IMR-90 (cell line): ENCODE measurements around the gene PDS5A. TPM values are rescaled to one million over a fixed set of nuclear protein-coding genes. Genes with fewer than 3 reads are reported as not detected.
"Not testable (repeated sequence)": the region's sequence is repeated elsewhere in the genome, so short reads cannot be mapped to it uniquely, and the experiment has no call there.

Experiments
- ATAC-seq: fragments of 200-7000 bp; cut with Tn5 transposase; 2 replicates; pipeline ENCODE4 v1.9.1; 2020; ENCODE audit warnings: low read depth, mild to moderate bottlenecking, moderate library complexity
- BruUV-seq: library from RNA; stranded (reverse); fragments of 400-500 nt; replicated peaks from 2 replicates; lab custom pipeline; 2021; lab: Mats Ljungman, UMichigan
- CTCF ChIA-PET: fragments of 300-600 bp; formaldehyde crosslinking; extraction: SDS; loops from one replicate; lab custom pipeline; 2021; ENCODE audit warnings: antibody characterized with exemption; lab: Yijun Ruan, JAX
- POLR2A ChIA-PET: fragments of 300-600 bp; sonication (Branson Sonifier 250); formaldehyde crosslinking; loops from one replicate; lab custom pipeline; 2022; ENCODE audit warnings: antibody characterized with exemption; ENCODE audit not compliant: unreplicated experiment; lab: Charles Lee
- DNase-seq: peaks from one replicate; pipeline ENCODE4 v3.0.0; 2013
- H2AFZ ChIP-seq: replicated peaks from 2 replicates; pipeline ENCODE3; 2013; ENCODE audit warnings: low read length, mild to moderate bottlenecking; ENCODE audit not compliant: poor library complexity
- H2AK5ac ChIP-seq: 2 replicates; pipeline ENCODE4 v1.6.1; 2013; ENCODE audit warnings: low read depth, low read length, inconsistent platforms
- H2AK9ac ChIP-seq: replicated peaks from 2 replicates; pipeline ENCODE3; 2013; ENCODE audit warnings: mild to moderate bottlenecking, low read depth, low read length, moderate library complexity; ENCODE audit not compliant: poor library complexity
- H2BK120ac ChIP-seq: 2 replicates; pipeline ENCODE4 v1.6.1; 2013; ENCODE audit warnings: low read depth, low read length, inconsistent platforms
- H2BK15ac ChIP-seq: 3 replicates; pipeline ENCODE4 v1.6.1; 2013; ENCODE audit warnings: low read depth, low read length, inconsistent platforms
- H2BK20ac ChIP-seq: 2 replicates; pipeline ENCODE4 v1.6.1; 2013; ENCODE audit warnings: low read depth, mild to moderate bottlenecking, inconsistent platforms, low read length, moderate library complexity
- H2BK5ac ChIP-seq: 2 replicates; pipeline ENCODE4 v1.6.1; 2013; ENCODE audit warnings: mild to moderate bottlenecking, low read depth, low read length, inconsistent platforms; ENCODE audit not compliant: poor library complexity, severe bottlenecking
- H3K14ac ChIP-seq: replicated peaks from 2 replicates; pipeline ENCODE4 v1.6.1; 2013; ENCODE audit warnings: low read depth, low read length, inconsistent platforms
- H3K18ac ChIP-seq: 2 replicates; pipeline ENCODE4 v1.6.1; 2013; ENCODE audit warnings: low read depth, low read length, control low read depth
- H3K23ac ChIP-seq: 2 replicates; pipeline ENCODE4 v1.6.1; 2013; ENCODE audit warnings: low read depth, low read length, inconsistent platforms
- H3K27ac ChIP-seq: 2 replicates; pipeline ENCODE4 v1.5.1; 2013; ENCODE audit warnings: mild to moderate bottlenecking, control low read depth, low read length; ENCODE audit not compliant: insufficient read depth
- H3K27me3 ChIP-seq: 2 replicates; pipeline ENCODE4 v1.6.1; 2013; ENCODE audit warnings: low read length; ENCODE audit not compliant: control insufficient read depth, insufficient read depth
- H3K36me3 ChIP-seq: 2 replicates; pipeline ENCODE4 v1.6.1; 2013; ENCODE audit warnings: low read length, mixed read lengths; ENCODE audit not compliant: control insufficient read depth, insufficient read depth
- H3K4ac ChIP-seq: 2 replicates; pipeline ENCODE4 v1.6.1; 2013; ENCODE audit warnings: low read depth, low read length, inconsistent platforms
- H3K4me1 ChIP-seq: 2 replicates; pipeline ENCODE4 v1.6.1; 2013; ENCODE audit warnings: low read length, mixed read lengths; ENCODE audit not compliant: control insufficient read depth, insufficient read depth
- H3K4me2 ChIP-seq: 2 replicates; pipeline ENCODE4 v1.6.1; 2013; ENCODE audit warnings: low read depth, mild to moderate bottlenecking, control low read depth, low read length, moderate library complexity
- H3K4me3 ChIP-seq: 2 replicates; pipeline ENCODE4 v1.5.1; 2013; ENCODE audit warnings: low read depth, mild to moderate bottlenecking, control low read depth, low read length, moderate library complexity; ENCODE audit not compliant: insufficient read depth
- H3K56ac ChIP-seq: 2 replicates; pipeline ENCODE4 v1.6.1; 2013; ENCODE audit warnings: low read length, inconsistent platforms; ENCODE audit not compliant: insufficient read depth; ENCODE audit errors: extremely low read depth
- H3K79me1 ChIP-seq, 2 experiments: 2 replicates each; pipeline ENCODE4 v1.6.1; 2013; ENCODE audit warnings: low read length in 2 of 2, inconsistent platforms in 1 of 2, low read depth in 1 of 2
- H3K9ac ChIP-seq: 2 replicates; pipeline ENCODE4 v1.6.1; 2013; ENCODE audit warnings: low read depth, low read length, control low read depth
- H3K9me1 ChIP-seq: 2 replicates; pipeline ENCODE4 v1.6.1; 2013; ENCODE audit warnings: low read length, inconsistent platforms; ENCODE audit not compliant: insufficient read depth
- H3K9me3 ChIP-seq: 2 replicates; pipeline ENCODE4 v1.6.1; 2013; ENCODE audit warnings: low read length; ENCODE audit not compliant: control insufficient read depth, insufficient read depth
- H4K20me1 ChIP-seq: 2 replicates; pipeline ENCODE4 v1.6.1; 2013; ENCODE audit warnings: low read length, inconsistent platforms; ENCODE audit not compliant: insufficient read depth
- H4K5ac ChIP-seq: 2 replicates; pipeline ENCODE4 v1.6.1; 2013; ENCODE audit warnings: mild to moderate bottlenecking, low read depth, low read length, control low read depth
- H4K8ac ChIP-seq, 2 experiments: 2 replicates each; pipeline ENCODE4 v1.6.1; 2013; ENCODE audit warnings: low read depth in 2 of 2, low read length in 2 of 2, control low read depth in 1 of 2, inconsistent platforms in 1 of 2
- H4K91ac ChIP-seq: 2 replicates; pipeline ENCODE4 v1.6.1; 2013; ENCODE audit warnings: low read depth, low read length, inconsistent platforms; ENCODE audit not compliant: insufficient read depth
- WGBS, 2 experiments: methylation state at CpG; one replicate each; pipeline versions ENCODE4 v1.1.5 to v1.1.7; 2013; ENCODE audit warnings: missing lambda C conversion rate in 2 of 2; ENCODE audit not compliant: insufficient read length in 1 of 2; ENCODE audit errors: extremely low coverage in 2 of 2; 5-methylcytosine and 5-hydroxymethylcytosine counted together
- dilution Hi-C: fragments of 300-500 bp; cut with HindIII; formaldehyde crosslinking; loops from one replicate; pipeline ENCODE4 v1.14.3; 2018; ENCODE audit warnings: low sequenced_read_pairs; ENCODE audit not compliant: unreplicated experiment
- in situ Hi-C: fragments of 300-500 bp; cut with MboI; formaldehyde crosslinking; loops from 3 replicates; pipeline ENCODE4 v1.14.3; 2019; ENCODE audit warnings: low sequenced_read_pairs, inconsistent platforms, mixed read lengths
- intact Hi-C: fragments of 100-400 bp; cut with micrococcal nuclease; formaldehyde crosslinking; loops from 2 replicates; pipeline ENCODE4 v1.10.0; 2022
- polyA plus RNA-seq, 3 experiments: library from polyadenylated mRNA; depleted of rRNA; stranded (reverse); fragments of >200 nt; gene quantifications; 2 replicates each; pipeline ENCODE4 v1.2.3, GENCODE V29; 2012; ENCODE audit warnings: low replicate concordance in 1 of 3
- total RNA-seq: library from RNA; depleted of rRNA; stranded (reverse); fragments of >200 nt; gene quantifications from 2 replicates; pipeline ENCODE4 v1.2.3, GENCODE V29; 2012

The PDS5A gene
- total and polyA plus RNA-seq, 2 of the 4 experiments (the other 2 are of a cell fraction) = 16.3 to 33.5 TPM

GRCh38 chr4:39905019-39905418 lies 72.7 kb downstream of the PDS5A start:
- H2BK5ac ChIP-seq, H3K27me3 ChIP-seq, H3K4me3 ChIP-seq, POLR2A ChIA-PET, H3K56ac ChIP-seq, H3K9me1 ChIP-seq, H3K4ac ChIP-seq, H3K18ac ChIP-seq, H3K23ac ChIP-seq, H2AK9ac ChIP-seq, H3K4me2 ChIP-seq, ATAC-seq, H2AK5ac ChIP-seq, in situ Hi-C loops, H4K8ac ChIP-seq, CTCF ChIA-PET, H4K91ac ChIP-seq, dilution Hi-C loops, H3K4me1 ChIP-seq, H2BK120ac ChIP-seq, H3K9ac ChIP-seq, H4K5ac ChIP-seq, H2BK20ac ChIP-seq, H2AFZ ChIP-seq, H3K14ac ChIP-seq, H3K9me3 ChIP-seq, BruUV-seq, H2BK15ac ChIP-seq, H3K27ac ChIP-seq, H4K20me1 ChIP-seq: not testable (repeated sequence)
- peaks cover 12% of the 10 kb centered on the region for H3K36me3 ChIP-seq
- WGBS, 2 experiments = 100% methylated on average over 3 of the region's 6 CpGs; no CpG with 5 or more reads in 1 of the 2 experiments
- DNase-seq = peak; percentile 19
- peaks cover 7 to 27% of the 10 kb centered on the region in 2 experiments; a peak in 3 of 4 replicates for H3K79me1 ChIP-seq
- intact Hi-C loops = loop anchor here (5.0 to 10.0 kb wide), 2 partner anchors 33 to 60 kb away; no protein-coding TSS in a partner anchor
